ENCODE data around the gene NPM1.

GRCh38 chr5:171386006-171386671, 1.5 kb upstream of the NPM1 start:
- TF ChIP-seq EZH2 (IDR thresholded peaks at IDR 0.05; ENCODE audit: low read length, unreplicated experiment) (no peak), EZH2phosphoT487 (IDR thresholded peaks at IDR 0.05; ENCODE audit: borderline replicate concordance, low read length) (no peak)
- TF ChIP-seq, protein P1, sequence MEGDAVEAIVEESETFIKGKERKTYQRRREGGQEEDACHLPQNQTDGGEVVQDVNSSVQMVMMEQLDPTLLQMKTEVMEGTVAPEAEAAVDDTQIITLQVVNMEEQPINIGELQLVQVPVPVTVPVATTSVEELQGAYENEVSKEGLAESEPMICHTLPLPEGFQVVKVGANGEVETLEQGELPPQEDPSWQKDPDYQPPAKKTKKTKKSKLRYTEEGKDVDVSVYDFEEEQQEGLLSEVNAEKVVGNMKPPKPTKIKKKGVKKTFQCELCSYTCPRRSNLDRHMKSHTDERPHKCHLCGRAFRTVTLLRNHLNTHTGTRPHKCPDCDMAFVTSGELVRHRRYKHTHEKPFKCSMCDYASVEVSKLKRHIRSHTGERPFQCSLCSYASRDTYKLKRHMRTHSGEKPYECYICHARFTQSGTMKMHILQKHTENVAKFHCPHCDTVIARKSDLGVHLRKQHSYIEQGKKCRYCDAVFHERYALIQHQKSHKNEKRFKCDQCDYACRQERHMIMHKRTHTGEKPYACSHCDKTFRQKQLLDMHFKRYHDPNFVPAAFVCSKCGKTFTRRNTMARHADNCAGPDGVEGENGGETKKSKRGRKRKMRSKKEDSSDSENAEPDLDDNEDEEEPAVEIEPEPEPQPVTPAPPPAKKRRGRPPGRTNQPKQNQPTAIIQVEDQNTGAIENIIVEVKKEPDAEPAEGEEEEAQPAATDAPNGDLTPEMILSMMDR (conservative IDR thresholded peaks at IDR 0.05; ENCODE audit: low read depth, low read length), result no peak
